Astrocyte of the cerebellum (primary cell): ENCODE measurements around the gene MYO3B.
"Not testable (repeated sequence)": the region's sequence is repeated elsewhere in the genome, so short reads cannot be mapped to it uniquely, and the experiment has no call there.

ENCODE experiments used
- DNase-seq: peaks from one replicate; pipeline ENCODE4 v3.0.0-alpha.2; 2011; ENCODE audit warnings: low read depth
- H3K4me3 ChIP-seq: 2 replicates; pipeline ENCODE4 v1.5.1; 2011; ENCODE audit warnings: mild to moderate bottlenecking, low read depth, low read length, moderate library complexity
- CTCF ChIP-seq: IDR thresholded peaks from 2 replicates; pipeline ENCODE4 v1.5.1; 2012; ENCODE audit warnings: low read length, low read depth, moderate library complexity, mild to moderate bottlenecking; ENCODE audit errors: missing control alignments
- in situ Hi-C: cut with HindIII; loops from 2 replicates; pipeline ENCODE4 v1.10.0; 2017; ENCODE audit warnings: low sequenced_read_pairs

MYO3B gene

GRCh38 chr2:170339322-170339721 is 161.4 kb downstream of the MYO3B start:
- in situ Hi-C loops = no loop called here
- TF ChIP-seq CTCF = no peak
- no peak overlapping the region for H3K4me3 ChIP-seq
- DNase-seq = no peak

GRCh38 chr2:170339750-170340692 is 162.1 kb downstream of the MYO3B start:
- H3K4me3 ChIP-seq = no peak overlapping the region
- TF ChIP-seq CTCF = no peak
- in situ Hi-C loops = no loop called here
- DNase-seq = no peak

- DNase-seq = no peak
- in situ Hi-C loops = no loop called here
- no peak for TF ChIP-seq CTCF
- no peak overlapping the region for H3K4me3 ChIP-seq
These were observed 162.7 kb downstream of the MYO3B start for GRCh38 chr2:170340693-170341068.

GRCh38 chr2:170341684-170342623 is 164.0 kb downstream of the MYO3B start:
- no peak for TF ChIP-seq CTCF
- in situ Hi-C loops = no loop called here
- H3K4me3 ChIP-seq = no peak overlapping the region
- no peak for DNase-seq

- no peak for TF ChIP-seq CTCF
- in situ Hi-C loops = no loop called here
- DNase-seq = no peak
These were observed 166.9 kb downstream of the MYO3B start for GRCh38 chr2:170344663-170345346.

GRCh38 chr2:170345607-170346006 is 167.7 kb downstream of the MYO3B start:
- TF ChIP-seq CTCF = no peak
- no peak for DNase-seq
- no peak overlapping the region for H3K4me3 ChIP-seq
- in situ Hi-C loops = no loop called here

More at GRCh38 chr2:170344663-170345346, 166.9 kb downstream of the MYO3B start:
- H3K4me3 ChIP-seq = no peak overlapping the region

- H3K4me3 ChIP-seq, in situ Hi-C loops, DNase-seq: not testable (repeated sequence)
These were observed 171.3 kb downstream of the MYO3B start for GRCh38 chr2:170349269-170349668.
